Measurements from ENCODE around the gene IDH3G.

DNA sequence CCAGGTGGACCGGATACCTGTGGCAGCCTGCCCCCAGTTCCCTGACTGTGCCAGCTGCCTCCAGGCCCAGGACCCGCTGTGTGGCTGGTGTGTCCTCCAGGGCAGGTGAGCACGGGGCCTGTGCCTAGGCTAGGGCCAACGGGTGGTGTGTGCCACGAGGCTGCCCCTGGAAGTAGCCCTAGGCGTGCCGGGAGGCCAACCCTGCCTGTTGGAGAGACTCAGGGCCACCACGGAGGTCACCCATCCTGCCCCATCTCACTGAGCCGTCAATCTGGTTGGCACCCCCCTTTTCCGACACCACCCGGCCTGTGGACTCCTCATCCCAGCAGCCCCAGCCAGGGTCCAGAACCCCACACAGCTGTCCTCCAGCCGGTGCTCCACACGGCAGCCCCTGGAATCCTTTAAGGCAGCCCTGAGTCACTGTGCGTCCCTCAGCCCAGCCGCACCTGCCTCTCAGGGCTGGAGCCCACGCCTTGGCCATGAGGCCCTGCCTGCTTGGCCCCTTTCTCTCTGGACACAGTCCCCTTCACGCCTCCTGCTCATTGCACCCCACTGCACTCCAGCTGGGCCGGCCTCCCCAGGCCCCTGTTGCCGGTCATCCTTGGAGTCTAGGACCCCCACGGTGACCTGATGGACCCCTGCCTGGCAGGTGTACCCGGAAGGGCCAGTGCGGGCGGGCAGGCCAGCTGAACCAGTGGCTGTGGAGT lies 24.9 kb downstream of the IDH3G start:
- TF ChIP-seq POLR2A (IDR thresholded peaks at IDR 0.05) (no peak), CTCF (IDR thresholded peaks at IDR 0.05 in 8 of 11, conservative IDR thresholded peaks at IDR 0.05 in 3 of 11) (no peak), POLR2AphosphoS5 (IDR thresholded peaks at IDR 0.05) (no peak)

Data from spleen (tissue), 7 donors.